ENCODE results near the gene SLC25A38. TPM values are rescaled to one million over a fixed set of nuclear protein-coding genes. Genes with fewer than 3 reads are reported as not detected.

SLC25A38 gene
- total and polyA plus RNA-seq, 10 of the 15 experiments (the other 5 are each of a cell fraction or from before 2014, with no cell fraction given), result 15.2 to 55.2 (median 39.2) TPM

- peak; percentile 99 for TF ChIP-seq MYC (IDR thresholded peaks at IDR 0.05; ENCODE audit: insufficient read depth, insufficient read length, insufficient replicate concordance, low read length, severe bottlenecking)
- peak; percentile 76 for TF ChIP-seq SMAD1 (IDR thresholded peaks at IDR 0.05; ENCODE audit: low read depth, partially characterized antibody)
- no peak for TF ChIP-seq PAX8 (IDR thresholded peaks at IDR 0.05)
- peak; percentile 29; the same call in 1 of the 2 replicates for TF ChIP-seq ATF3 (IDR thresholded peaks at IDR 0.05; ENCODE audit: borderline replicate concordance, extremely low read depth, low read depth, low read length)
- no peak for TF ChIP-seq ZNF274 (IDR thresholded peaks at IDR 0.05; ENCODE audit: insufficient read depth, insufficient read length)
- TF ChIP-seq HSF1 (IDR thresholded peaks at IDR 0.05; ENCODE audit: low read depth, low read length), result 0 out of 2 replicates have a peak, but pooled peaks have one; percentile 49
- TF ChIP-seq ZNF217 (IDR thresholded peaks at IDR 0.05), result no peak
- no peak; the same call in 1 of the 2 replicates for TF ChIP-seq ZNF592 (IDR thresholded peaks at IDR 0.05)
- no peak for TF ChIP-seq JUNB (IDR thresholded peaks at IDR 0.05)
- TF ChIP-seq E4F1 (IDR thresholded peaks at IDR 0.05; ENCODE audit: borderline replicate concordance, partially characterized antibody), result peak; percentile 39
- no peak for TF ChIP-seq FOS (IDR thresholded peaks at IDR 0.05; ENCODE audit: borderline replicate concordance, extremely low read depth, insufficient read length)
- peak; percentile 67; the same call in 1 of the 2 replicates for TF ChIP-seq ASH2L (IDR thresholded peaks at IDR 0.05; ENCODE audit: borderline replicate concordance, low read depth)
- no peak for TF ChIP-seq BCLAF1 (IDR thresholded peaks at IDR 0.05)
- TF ChIP-seq RUNX3 (IDR thresholded peaks at IDR 0.05; ENCODE audit: low read length), result peak; percentile 65
These were observed 23.4 kb downstream of the SLC25A38 start, which contains the start of gene RPSA (continued) for GRCh38 chr3:39406368-39407258.
